ENCODE data around the gene AP4M1.

GRCh38 chr7:100089458-100090196 is 11.8 kb upstream of the AP4M1 start:
- no peak for TF ChIP-seq CTCF (IDR thresholded peaks at IDR 0.05)
- no peak for TF ChIP-seq POLR2A (IDR thresholded peaks at IDR 0.05)

All from ovary (tissue), 3 donors.